Measurements from ENCODE around the gene HIRA. TPM values are rescaled to one million over a fixed set of nuclear protein-coding genes. Genes with fewer than 3 reads are reported as not detected.

Gene HIRA
- 14.7 and 28.5 TPM in 2 replicates for total RNA-seq

DNA sequence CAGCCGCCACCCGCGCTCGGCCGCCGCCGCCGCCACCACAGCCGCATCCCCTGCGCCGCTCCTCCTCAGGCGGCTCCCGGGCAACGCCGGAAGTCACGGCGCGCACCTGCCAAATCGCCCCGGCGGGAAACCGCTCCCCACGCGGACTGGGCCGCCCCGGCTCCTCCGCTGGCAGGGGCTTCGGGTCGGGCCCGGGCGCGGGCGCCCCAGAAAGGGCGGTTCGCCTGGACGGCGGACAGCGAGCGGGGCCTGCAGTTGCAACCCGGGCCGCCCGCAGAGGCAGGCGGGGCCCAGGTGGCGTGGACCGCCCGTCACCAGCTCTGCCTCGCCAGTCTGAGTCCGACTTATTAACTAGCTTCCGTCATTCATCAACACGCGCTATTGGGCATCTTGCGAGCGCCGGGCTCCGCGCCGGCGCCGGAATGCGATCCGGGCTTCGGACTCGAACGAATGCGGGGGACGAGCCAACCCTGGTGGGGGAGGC, at the start of gene HIRA:
Gene HIRA (minus strand): TSS at position 85 of the 484 bp plus-strand sequence. CDS start 257 bp downstream, outside the sequence.

GRCh38 chr22:19479355-19480172, 48.0 kb upstream of the HIRA start, which contains the start of gene CDC45:
Gene CDC45 (plus strand): TSS chr22:19479920. CDS start chr22:19479969, 49 bp downstream.

DNA sequence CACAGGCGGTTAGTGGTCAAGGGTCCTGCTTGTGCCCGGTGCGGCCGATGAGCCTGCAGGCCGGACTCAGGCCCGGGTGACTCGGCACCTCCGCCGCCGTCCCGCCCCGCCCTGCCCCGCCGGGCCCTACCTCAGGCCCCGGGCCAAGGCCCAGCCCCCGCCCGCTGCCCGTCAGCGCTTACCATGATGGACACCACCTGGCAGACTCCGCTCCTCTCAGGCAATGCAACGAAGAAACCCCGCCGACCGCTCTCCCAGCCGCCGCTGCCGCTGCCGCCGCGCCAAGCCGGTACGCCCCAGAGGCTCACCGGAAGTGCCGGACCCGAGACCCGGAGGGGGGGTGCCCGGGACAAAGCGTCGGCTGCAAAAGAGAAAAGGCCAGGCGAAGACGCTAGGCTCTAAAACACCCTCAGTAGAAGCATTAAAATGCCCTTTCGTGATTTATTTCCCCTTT, 47.4 kb upstream of the HIRA start, which contains the start of gene UFD1:
Gene UFD1 (minus strand): TSS at position 293 of the 454 bp plus-strand sequence. CDS start 108 bp downstream, at position 185.

GRCh38 chr22:19447330-19448075, 16.0 kb upstream of the HIRA start, which contains the start of gene C22orf39:
Gene C22orf39 (minus strand): TSS chr22:19447711. CDS start chr22:19447688, 23 bp downstream.

DNA sequence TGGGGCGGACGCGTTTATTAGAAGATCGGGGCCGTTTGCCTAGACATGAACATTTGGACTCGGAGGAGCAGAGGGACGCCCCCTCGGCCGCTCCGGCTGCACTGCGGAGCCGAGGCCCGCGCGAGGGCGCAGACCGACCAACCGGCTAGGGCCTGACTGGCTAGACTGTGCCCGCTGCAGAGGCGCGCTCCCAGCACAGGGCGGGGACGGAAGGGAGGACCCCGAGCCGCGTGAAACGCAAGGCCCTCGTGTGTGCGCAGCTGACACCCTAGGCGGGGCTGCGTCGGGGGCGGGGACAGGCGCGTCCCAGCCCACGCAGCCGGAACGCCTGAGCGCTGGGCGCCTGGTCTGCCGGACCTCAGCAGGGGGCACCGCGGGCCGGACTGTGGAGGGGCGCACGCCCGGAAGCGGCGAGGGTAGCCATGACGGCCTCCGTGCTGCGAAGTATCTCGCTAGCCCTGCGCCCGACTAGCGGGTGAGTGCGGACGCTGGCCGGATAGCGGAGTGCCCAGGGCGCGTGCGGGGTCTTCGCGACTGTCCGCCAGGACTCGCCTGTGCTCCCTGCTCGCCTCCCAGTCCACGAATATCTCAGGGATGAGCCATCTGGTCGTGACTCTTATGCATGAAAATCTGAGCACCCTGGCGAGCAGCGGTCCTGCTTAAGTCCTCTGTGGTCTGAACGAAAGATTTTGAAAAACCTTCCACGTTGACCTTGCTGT, 759 bp upstream of the HIRA start, which contains the start of gene MRPL40:
Gene MRPL40 (plus strand): TSS at position 413 of the 719 bp plus-strand sequence. CDS start 10 bp downstream, at position 423.

DNA sequence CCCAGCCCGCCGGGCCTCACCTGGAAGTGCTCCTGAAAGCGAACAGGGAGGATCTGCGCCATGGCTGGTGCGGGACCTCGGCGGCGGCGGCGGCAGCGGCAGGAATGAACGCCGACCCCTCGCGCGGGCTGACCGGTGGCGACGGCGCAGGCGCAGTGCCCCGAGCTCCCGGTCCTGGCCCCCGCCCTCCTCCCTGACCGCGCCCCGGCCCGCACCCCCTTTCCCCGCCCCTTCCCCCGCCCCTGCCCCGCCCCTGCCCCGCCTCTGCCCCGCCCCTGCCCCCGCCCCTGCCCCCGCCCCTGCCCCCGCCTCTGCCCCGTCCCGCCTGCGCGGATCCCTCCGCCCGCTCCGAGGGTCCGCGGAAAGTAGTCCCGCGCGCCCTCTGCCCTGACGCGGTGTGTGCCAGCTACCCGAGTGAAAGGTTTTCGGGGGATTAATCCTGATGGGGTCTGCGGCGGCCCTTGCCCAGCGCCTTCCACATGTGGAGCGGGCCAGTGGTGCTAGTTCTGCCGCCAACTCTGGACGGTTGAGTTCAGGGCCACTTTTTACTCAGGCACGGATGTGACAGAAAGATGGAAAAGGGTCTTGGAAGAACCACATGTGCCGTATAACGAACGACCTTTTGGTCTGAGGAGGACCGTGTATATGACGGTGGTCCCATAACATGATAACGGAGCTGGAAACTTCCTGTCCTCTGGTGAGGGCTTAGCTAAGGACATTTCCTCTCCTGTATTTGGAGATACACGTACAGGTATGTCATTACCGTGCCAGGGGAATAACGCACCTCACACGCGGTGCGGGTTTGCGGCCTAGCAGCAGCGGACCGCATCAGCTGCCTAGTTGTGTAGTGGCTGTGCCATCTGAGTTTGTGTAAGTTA, 139.7 kb downstream of the HIRA start, which contains the start of gene CLTCL1:
Gene CLTCL1 (minus strand): TSS at position 140 of the 878 bp plus-strand sequence. CDS start 78 bp downstream, at position 62.

Other genes with a start within 250 kb of the HIRA start
- 3.1 and 7.6 TPM in 2 replicates for gene CLTCL1, start 140.0 kb downstream of the HIRA start, total RNA-seq
- gene MRPL40, start 812 bp upstream of the HIRA start, total RNA-seq, result 19.7 and 26.1 TPM in 2 replicates
- gene C22orf39, start 16.0 kb upstream of the HIRA start, total RNA-seq, result 17.5 and 33.3 TPM in 2 replicates
- 99.4 and 116 TPM in 2 replicates for gene UFD1, start 47.5 kb upstream of the HIRA start, total RNA-seq
- 28.6 and 29.6 TPM in 2 replicates for gene CDC45, start 48.2 kb upstream of the HIRA start, total RNA-seq
- gene CLDN5, start 92.7 kb upstream of the HIRA start, total RNA-seq, result 578 and 926 TPM in 2 replicates

Data from bladder microvascular endothelial cell (primary cell).